Stimulated activated CD8-positive, alpha-beta memory T cell treated with anti-CD3 and anti-CD28 coated beads, Interleukin-15, amount 100 ng/mL, for 1 hour (primary cell): ENCODE data around the gene LDAH.

ENCODE experiments used
- DNase-seq: peaks from one replicate; pipeline ENCODE4 v3.0.0-alpha.2; 2020; ENCODE audit warnings: low read depth

The LDAH gene

DNA sequence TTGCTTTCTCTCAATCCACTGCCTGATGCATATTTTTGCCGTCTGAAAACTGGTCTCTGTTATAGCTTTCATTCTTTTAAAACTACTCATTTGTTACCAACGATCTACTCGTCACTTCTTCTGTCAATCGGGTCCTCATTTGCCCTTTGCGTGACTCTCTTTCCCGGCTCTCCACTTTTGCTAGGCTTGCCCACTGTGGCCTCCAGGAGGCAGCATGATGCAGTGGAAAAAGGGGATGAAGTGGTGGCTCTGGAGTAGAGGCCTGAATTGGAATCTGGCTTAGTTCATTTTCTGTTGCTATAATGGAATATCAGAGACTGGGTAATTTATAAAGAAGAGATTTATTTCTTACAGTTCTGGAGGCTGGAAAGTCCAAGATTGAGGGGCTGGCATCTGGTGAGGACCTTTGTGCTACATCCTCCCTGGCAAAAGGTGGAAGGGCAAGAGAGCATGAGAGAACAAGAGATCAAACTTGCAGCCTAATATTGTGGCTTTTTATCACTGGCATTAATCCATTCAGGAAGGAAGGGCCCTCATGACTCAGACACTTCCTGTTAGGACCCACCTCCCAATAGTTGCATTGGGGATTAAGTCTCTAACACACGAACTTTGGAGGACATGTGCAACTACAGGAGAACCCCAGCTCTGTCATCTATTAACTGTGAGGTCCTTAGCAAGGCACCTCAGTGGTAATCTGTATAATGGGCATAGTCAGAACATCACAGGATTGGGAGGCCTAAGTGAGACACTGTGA, 140.6 kb downstream of the LDAH start:
- DNase-seq = no peak

DNA sequence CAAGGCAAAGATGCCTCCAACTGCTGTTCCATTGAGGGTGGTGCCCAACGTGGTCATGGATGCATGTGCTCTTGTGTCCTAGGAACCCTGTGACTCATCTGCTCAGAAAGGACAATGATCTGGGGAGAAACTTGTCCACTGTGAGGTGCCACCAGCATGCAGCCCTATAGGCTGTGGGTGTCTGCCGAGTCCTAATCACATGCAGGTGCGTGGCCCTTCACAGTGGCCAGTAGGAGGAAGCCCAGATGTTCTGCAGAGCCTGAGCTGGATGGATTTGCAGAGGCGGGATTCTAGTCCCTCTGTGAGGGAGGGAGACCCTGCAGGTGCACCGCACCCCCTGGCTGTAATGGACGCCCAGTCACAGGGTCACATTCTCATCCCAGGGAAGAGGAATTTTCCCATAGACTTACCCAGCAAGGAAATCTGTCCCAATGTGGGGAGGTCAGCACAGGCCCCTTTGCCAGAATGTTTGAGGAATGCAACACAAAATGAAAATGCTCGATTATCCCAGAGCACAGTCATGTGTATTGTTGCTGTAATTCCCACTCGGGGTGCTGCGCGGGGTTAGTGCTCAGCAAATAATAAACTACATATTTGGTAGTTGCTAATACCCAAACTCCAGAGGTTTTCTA, 142.0 kb downstream of the LDAH start:
- DNase-seq = no peak

DNA sequence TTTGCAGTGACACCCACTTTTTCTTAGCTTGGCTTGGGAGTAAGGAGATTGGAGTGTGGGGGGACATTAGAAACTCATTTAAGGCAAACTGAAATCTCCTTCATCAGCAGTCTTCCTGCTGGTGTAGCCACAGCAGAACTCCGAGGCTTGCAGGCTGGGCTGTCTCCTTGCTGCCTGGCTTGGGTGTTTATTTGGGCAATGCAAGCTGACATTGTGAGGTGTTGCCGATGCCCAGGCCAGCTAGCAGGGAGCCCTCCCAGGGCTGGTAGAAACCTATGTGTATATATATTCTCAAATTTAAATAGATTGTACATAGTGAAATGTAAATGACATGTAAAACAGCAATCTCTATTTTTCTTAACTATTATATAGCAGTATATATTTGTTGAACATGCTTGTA, 144.1 kb downstream of the LDAH start:
- DNase-seq = no peak

DNA sequence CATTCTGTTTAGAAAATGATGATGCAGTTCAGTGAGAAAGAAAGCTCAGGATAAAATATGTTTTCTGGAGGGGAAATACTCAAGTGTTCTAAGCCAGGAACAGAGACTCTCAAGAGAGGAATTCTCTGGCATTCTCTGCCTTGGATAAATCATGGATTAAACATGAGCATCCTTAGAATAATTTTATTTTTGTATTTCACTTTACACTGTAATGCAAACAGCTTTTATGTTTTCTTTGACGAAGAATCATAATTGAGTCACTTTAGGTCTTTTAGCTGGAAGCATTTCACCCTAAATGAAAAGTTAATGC, 144.9 kb downstream of the LDAH start:
- DNase-seq = no peak

DNA sequence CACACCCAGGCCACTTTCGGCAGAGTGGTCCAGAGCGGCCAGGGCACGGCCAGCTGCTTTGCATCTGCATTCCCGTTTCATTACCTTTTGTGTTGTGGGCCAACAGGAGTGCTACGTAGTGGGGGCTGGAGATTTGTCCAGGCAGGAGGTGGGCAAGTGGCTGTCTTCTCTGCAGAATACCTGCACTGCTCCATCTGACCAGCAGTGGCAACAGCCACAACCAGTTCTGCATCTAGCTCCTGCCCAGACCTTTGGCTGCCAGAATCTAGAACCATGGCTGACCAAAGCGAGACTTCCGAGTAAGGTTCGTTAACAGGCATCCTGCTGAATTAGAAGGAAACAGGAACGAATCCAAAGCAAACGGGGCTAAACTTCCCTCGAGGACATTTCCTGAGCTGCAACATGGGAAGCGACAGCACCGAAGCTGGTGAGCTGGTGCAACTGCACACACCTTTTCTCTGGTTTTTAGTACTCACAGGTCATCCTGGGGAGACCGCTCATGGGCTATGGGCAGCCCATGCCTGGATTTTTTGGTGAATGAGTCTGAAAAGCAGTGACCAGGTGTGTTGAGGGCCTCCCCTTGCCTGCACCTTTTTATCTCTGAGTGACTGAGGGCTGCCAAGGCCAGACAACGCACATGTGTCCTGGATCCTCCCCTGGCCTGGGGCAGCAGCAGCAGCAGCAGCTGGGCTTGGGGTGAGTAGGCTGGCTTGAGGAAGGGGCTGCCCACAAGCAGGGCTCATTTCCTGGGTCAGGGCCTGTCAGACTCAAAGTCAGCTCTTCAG, 145.4 kb downstream of the LDAH start:
- no peak for DNase-seq

DNA sequence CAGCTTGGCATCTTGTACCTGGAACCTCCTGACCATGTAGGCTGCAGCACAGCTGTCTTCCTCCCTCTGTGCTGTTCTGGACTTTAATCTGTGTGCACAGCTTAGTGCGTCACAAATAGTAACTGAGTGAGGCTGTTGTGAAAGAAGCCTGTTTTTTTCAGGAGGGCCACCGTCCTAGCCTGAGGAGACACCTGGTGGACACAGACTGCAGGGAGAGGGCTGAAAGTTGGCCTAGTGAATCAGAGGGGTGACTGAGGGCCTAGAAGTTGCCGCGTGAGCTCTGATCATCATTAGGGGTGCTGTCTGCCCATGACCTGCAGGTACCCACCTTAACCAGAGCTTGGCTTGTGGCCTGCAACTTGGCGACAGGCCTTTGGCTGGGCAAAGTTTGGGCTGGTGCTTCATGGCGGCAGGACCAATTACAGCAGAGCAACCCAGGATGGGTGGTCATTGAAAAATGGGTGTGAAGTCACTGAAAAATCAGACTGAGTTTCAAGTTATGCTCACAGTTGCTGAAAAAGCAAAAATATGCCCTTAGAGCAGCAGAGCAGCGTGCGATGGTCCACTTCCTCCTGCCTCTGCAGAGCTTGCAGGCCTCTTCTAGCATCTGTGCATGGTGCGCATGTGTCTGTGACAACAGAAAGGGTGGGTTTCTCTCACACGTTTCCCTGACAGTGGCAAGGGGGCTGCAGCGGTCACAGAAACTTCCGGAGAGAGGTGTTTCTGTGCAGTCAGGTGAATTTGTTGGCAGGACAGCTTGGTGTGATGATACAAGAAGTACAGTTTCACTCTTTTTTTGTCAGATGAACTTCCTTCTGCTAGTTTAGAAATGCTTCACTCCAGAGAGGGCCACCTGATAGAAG, 146.3 kb downstream of the LDAH start:
- no peak for DNase-seq

DNA sequence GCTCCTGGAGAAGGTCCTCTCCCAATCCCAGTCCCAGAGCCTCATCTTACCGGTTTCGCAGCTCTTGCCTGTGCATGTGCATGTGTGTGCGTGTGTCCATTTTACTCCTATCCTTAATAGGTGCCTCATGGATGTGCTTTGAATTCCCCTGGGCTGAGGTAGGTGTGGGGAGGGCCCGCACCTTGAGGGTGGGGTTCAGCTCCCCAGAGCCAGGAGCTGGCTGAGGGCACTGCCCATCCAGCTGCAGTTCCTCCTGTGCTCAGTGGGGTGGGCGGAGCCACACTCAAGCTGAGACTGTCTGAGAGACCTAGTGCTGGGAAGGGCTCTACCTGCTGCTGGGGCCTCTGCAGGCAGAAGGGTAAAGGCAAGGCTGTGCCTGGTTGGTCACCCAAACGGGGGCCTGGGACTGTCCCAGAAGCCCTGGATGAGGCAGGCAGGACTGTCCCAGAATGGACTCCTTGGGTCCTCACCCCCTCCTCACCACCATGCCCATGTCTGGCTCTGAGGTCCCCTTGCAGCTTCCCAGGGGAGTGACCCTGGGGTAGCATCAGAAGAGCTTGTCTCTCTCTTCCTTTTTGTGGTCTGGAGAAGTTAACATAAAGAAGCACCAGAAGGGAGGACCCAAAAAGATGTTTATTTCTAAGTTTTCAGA, 147.1 kb downstream of the LDAH start:
- no peak for DNase-seq

DNA sequence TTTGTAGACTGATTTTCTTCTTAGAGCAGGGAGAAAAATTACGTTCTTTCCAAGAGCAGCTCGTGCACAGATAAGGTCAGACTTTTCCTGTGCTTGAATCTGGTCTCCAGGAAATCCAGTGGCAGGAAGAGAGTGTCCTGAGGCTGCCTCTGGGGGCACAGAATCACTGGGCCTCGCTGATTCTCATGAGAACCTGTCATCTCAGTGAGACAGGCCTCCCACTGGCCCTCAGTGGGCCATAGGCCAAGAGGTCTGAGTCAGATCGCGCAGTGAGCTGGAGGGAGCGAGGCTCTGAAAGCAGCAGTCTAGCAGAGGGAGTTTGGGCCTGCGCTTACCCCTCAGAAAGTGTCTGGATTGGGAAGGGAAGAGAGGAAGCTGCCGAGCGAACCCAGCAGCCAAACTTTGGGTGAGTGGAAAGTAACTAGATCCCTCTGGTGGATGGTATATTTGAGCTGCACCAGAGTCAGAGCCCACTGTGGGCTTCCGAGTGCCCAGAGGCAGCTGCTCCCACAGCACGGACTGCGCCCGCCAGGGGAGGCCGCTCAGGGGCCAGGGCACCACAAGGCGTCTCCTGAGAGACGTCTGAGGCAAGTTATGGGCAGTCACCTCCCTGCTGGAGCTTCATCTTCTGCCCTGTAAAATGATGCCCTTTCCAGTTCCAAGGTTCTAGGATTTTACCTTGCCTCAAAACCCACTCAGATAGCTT, 147.8 kb downstream of the LDAH start:
- no peak for DNase-seq

DNA sequence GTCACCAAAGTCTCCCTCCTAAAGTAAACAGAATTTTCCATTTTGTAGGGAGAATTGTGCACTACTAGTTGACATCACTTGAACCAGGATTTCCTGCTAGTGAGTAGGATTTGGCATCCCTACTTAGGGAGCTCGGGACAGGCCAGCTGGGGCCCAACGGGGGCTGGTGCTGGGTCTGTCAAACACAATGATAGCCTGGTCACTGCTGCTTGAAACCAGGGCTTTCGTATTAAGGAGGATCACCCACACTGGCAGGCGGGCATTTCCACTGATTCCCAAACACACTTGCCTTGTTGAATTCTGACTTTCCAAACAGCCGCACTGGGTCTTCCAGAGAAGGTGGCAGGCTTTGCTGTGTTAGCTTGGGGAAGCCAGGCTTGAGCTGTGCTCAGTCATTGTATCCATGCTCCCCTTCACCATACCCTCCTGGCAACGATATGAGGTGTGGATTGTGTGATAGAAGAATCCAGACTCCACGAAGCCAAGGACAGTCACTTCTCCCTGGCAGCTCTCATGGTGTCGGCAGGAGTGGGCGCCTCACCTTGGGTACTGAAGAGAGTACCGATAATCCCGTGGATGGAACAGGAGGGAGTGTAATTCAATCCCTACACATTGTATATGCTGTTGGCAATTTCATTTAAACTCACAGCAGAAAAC, 148.5 kb downstream of the LDAH start:
- DNase-seq = no peak

DNA sequence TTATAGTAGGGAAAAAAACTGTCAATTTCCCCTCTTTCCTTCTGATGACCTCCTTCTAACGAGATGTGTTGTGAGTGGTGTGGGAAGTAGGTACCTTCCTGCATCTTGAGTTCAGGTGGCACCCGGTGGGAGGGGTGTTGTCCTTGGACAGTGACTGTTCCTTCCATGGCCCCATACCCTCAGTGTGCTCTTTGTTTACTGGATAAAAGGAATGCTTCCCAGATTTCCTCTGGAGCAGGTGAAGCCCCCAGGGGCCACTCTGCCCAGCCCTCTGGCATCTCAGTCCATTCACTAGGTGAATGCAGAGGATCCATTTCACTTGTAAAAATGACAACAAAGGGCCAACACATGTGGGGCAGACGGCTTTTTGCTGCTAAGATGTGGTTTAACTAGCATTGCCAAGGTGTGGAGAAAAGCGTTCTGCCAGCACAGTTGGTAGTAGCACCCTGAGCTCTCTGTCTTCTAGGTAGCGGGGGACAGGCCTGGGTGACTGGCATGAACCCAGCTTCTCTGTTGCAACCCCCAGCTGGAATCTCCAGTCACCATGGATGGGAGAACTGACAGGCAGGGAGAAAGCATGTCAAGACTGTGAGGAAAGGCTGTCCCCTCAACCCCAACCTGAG, 149.1 kb downstream of the LDAH start:
- DNase-seq = no peak

DNA sequence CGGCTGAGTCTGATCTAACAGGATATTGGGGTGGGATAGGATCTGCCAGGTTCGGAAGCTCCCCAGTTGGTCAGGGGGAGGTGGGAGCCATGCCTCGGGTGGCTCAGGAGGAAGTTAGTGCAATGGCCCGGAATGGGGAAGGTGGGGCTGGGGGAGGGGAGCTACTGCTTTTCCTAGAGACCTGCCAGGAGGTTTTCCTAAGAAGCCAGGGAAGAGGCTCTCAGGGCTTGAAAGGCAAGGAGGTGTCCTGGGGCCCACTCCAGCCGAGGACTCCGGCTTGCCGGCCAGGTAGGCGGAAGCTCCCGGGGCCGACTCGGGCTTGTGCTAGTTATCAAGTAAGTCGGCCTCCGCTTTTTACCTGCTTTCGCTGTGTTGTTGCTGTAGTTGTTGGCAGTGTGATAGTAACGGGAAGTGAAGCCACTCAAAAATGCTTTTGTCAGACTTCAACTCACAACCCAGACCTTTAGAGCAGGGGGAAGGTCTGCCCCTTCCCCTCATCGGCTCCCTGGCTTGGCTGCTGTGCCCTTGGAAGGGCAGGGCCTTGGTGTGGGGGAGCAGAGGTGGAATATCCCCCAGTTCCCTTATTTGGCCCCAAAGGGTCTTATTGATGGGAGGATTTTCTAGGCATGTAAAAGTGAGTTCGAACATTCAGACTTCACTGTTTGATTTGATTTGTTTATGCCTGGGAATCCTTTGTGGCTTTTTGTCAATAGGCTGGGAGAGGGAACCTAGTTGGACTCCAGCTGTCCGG, 150.5 kb downstream of the LDAH start:
- DNase-seq = no peak

DNA sequence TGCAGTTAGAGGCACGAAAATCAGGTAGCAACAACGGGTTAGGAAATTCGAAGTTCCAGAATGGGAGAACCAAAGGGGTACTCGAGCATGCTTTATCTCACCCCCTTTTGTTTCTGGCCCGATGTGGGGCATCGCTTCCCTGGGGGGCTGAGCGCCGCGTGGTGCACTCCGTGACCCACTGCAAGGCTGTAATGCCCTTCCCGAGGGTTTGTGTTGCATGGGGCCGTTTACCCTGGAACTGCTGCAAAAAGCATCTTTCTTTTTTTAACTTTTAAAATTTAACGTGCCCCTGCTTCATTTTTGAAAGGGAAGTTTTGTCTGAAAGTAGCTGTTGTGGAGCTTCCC, 151.2 kb downstream of the LDAH start:
- DNase-seq = no peak

DNA sequence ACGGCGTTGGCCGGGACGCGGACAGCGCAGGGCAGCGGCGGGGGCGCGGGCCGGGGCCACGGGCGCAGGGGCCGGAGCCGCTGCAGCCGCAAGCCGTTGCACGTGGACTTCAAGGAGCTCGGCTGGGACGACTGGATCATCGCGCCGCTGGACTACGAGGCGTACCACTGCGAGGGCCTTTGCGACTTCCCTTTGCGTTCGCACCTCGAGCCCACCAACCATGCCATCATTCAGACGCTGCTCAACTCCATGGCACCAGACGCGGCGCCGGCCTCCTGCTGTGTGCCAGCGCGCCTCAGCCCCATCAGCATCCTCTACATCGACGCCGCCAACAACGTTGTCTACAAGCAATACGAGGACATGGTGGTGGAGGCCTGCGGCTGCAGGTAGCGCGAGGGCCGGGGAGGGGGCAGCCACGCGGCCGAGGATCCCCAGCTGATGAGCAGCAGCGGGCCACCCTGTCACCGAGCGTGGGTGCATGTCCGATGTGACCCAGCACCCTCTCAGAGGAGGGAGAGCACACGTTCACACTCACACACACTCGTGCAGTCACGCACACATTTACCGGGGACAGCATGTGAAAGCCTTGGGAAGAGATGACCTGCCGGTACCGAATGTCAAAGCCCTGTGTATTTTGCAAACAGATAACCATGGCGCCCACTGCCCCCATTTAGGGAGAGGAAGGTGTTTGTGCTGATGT, 151.7 kb downstream of the LDAH start:
- DNase-seq = no peak

DNA sequence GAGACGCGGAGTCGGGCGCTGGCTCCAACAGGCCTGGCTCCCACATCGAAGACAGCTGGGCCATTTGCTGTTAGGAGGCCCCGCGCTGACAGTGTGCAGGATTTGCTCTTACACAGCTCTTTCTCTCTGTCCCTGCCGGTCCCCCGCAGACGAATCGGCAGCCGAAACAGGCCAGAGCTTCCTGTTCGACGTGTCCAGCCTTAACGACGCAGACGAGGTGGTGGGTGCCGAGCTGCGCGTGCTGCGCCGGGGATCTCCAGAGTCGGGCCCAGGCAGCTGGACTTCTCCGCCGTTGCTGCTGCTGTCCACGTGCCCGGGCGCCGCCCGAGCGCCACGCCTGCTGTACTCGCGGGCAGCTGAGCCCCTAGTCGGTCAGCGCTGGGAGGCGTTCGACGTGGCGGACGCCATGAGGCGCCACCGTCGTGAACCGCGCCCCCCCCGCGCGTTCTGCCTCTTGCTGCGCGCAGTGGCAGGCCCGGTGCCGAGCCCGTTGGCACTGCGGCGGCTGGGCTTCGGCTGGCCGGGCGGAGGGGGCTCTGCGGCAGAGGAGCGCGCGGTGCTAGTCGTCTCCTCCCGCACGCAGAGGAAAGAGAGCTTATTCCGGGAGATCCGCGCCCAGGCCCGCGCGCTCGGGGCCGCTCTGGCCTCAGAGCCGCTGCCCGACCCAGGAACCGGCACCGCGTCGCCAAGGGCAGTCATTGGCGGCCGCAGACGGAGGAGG, 152.4 kb downstream of the LDAH start:
- DNase-seq = no peak

DNA sequence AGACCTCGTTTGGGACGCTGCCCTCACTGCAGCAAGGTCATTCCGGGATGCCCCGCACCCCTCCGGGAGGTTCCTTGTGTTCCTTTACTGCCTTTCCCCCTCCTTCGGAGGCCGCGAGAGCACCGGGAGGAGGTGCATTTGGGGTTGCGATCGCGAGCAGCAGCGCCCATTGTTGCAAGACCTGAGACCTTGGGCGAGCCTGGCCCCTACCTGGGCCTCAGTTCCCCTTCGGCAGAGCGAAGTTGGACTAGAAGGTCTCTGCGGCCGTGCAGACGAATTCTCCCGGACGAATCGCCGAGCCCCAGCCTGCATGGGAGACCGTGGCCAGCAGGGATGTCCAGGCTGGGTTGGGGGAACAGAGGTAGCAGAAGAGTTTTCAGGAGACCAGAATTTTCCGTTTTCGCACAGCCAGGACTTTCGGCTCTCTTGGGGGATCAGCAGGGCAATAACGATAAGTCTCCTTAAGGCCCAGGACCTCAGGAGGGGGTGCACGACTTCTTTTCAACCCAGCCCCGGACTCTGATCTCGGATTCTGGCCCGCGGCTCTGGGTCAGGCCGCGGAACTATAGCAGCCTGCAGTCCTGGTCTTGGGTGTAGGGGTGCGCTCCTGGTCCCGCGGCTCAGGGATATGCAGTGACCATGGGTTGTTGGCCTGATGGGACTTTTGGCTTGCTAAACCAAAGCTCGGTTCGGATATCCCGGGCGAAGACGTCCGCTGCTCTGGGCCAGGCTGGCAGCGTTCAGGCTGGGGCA, 153.2 kb downstream of the LDAH start:
- no peak for DNase-seq

DNA sequence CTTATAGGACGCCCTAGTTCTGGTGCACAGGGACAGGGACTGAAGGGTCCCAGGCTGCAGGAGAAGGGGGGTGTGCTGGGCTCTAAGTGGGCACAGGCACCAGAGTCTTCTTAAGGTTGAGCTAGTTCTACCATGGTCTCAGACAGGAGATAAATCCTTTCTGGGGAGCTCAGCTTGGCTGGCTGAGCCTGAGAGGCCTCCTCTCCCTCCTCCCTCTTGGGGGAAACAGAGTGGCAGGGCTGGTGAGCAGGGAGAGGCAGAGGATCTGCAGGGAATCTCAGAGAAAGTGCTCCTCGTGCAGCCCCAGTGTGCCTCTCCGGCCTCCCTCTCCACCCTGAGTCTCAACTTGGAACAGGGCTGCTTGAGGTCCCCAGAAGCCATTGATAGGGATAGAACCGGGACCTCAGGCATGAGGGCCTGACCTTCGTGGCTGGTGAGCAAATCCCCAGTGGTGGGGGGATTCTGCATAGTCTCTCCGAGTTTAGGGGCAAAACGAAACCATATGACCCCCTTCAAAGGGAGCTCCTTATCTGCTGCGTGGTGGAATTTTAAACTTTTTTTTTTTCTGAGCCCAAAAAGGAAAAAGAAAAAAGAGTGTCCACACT, 153.9 kb downstream of the LDAH start:
- DNase-seq = no peak

DNA sequence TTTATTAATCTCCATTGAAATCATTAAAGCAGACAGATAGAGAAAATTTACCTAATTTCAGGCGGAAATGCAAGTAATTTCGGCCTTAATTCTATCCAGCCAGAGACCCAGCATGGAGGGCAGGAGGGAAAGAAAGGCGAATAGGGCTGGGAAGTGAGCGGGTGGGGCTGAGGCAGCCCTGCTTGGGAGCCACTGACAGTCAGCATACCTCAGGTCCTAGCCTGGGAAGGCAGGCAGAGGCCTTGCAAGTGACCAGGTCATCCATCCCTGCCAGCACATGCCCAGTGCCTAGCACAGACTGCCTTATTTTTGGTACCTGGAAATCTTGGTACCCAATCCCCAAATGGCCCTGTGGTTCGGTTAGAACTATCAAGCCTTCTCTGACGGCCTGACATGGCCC, 154.4 kb downstream of the LDAH start:
- DNase-seq = no peak
